Esophagus mucosa (tissue), 1 donor: Measurements from ENCODE around the gene TLK1. TPM values are rescaled to one million over a fixed set of nuclear protein-coding genes. Genes with fewer than 3 reads are reported as not detected.
"Not testable (repeated sequence)": the region's sequence is repeated elsewhere in the genome, so short reads cannot be mapped to it uniquely, and the experiment has no call there.

Experiments used
- ATAC-seq: fragments of 200-7000 bp; cut with Tn5 transposase; one replicate; pipeline ENCODE4 v1.9.1; 2020
- total RNA-seq: library from RNA; stranded (reverse); gene quantifications from one replicate; pipeline ENCODE4 v1.2.4, GENCODE V29; 2023
- donor health status: DM: yes; HTN: yes; CAD: no.

TLK1 gene
- total RNA-seq, 1 donor from 2014 or later: 28.9 TPM

- no peak for ATAC-seq
Observed at GRCh38 chr2:171080607-171081006, 80.1 kb downstream of the TLK1 start.

- not testable (repeated sequence) for ATAC-seq
Observed at GRCh38 chr2:171076422-171076821, 84.3 kb downstream of the TLK1 start.

GRCh38 chr2:171072164-171072563, 88.5 kb downstream of the TLK1 start:
- no peak for ATAC-seq

- peak; percentile 26 for ATAC-seq
Observed at GRCh38 chr2:171069286-171069956, 91.3 kb downstream of the TLK1 start.

GRCh38 chr2:171066110-171066509, 94.6 kb downstream of the TLK1 start:
- ATAC-seq: no peak

- ATAC-seq: no peak
Observed at GRCh38 chr2:171057575-171057974, 103.1 kb downstream of the TLK1 start.

- no peak for ATAC-seq
Observed at GRCh38 chr2:171056307-171056706, 104.4 kb downstream of the TLK1 start.

- no peak for ATAC-seq
Observed at GRCh38 chr2:171049691-171050090, 111.0 kb downstream of the TLK1 start.

GRCh38 chr2:171046048-171046560, 114.6 kb downstream of the TLK1 start:
- ATAC-seq: no peak

GRCh38 chr2:171044416-171044815, 116.3 kb downstream of the TLK1 start:
- no peak for ATAC-seq

- ATAC-seq: no peak
Observed at GRCh38 chr2:171042253-171042969, 118.3 kb downstream of the TLK1 start.

GRCh38 chr2:171036532-171036931, 124.2 kb downstream of the TLK1 start:
- no peak for ATAC-seq

- ATAC-seq: peak; percentile 86
Observed at GRCh38 chr2:171034315-171034714, 126.4 kb downstream of the TLK1 start.

GRCh38 chr2:171025214-171025613, 135.5 kb downstream of the TLK1 start:
- ATAC-seq: no peak

- ATAC-seq: no peak
Observed at GRCh38 chr2:171018522-171018921, 142.2 kb downstream of the TLK1 start.

- ATAC-seq: no peak
Observed at GRCh38 chr2:171016125-171016524, 144.6 kb downstream of the TLK1 start.

- no peak for ATAC-seq
Observed at GRCh38 chr2:171013851-171014250, 146.8 kb downstream of the TLK1 start.

- ATAC-seq: no peak
Observed at GRCh38 chr2:171009386-171009785, 151.3 kb downstream of the TLK1 start.

GRCh38 chr2:171008550-171009205, 152.0 kb downstream of the TLK1 start:
- no peak for ATAC-seq

GRCh38 chr2:171004833-171005232, 155.9 kb downstream of the TLK1 start:
- ATAC-seq: no peak

- no peak for ATAC-seq
Observed at GRCh38 chr2:171004363-171004762, 156.3 kb downstream of the TLK1 start.

- ATAC-seq: no peak
Observed at GRCh38 chr2:170999654-171000053, 161.0 kb downstream of the TLK1 start.

- no peak for ATAC-seq
Observed at GRCh38 chr2:170997893-170998597, 162.6 kb downstream of the TLK1 start.
